GM23338 (cell line): ENCODE measurements around the gene ZFC3H1. TPM values are rescaled to one million over a fixed set of nuclear protein-coding genes. Genes with fewer than 3 reads are reported as not detected.

ENCODE experiments used
- ATAC-seq: fragments of 200-7000 bp; cut with Tn5 transposase; 3 replicates; pipeline ENCODE4 v1.9.1; 2020
- DNase-seq: peaks from one replicate; pipeline ENCODE4 v3.0.0-alpha.2; 2015; ENCODE audit warnings: low spot score
- H2AFZ ChIP-seq: fragments of 200-600 bp; sonication (generic); 2 replicates; pipeline ENCODE4 v1.8.0; 2016; ENCODE audit warnings: antibody characterized with exemption, mild to moderate bottlenecking, moderate library complexity
- H3F3A ChIP-seq: fragments of 200-600 bp; sonication (generic); replicated peaks from 2 replicates; pipeline ENCODE4 v1.8.0; 2017; ENCODE audit warnings: antibody characterized with exemption, mixed run types, low read depth
- H3K27ac ChIP-seq: fragments of 200-600 bp; sonication (generic); 2 replicates; pipeline ENCODE4 v1.6.1; 2016; ENCODE audit warnings: low read depth
- H3K27me3 ChIP-seq: fragments of 200-600 bp; sonication (generic); 2 replicates; pipeline ENCODE4 v1.8.0; 2016; ENCODE audit warnings: mild to moderate bottlenecking, mixed run types, moderate library complexity; ENCODE audit not compliant: insufficient read depth
- H3K36me3 ChIP-seq: fragments of 200-600 bp; sonication (generic); 2 replicates; pipeline ENCODE4 v1.8.0; 2016; ENCODE audit warnings: mild to moderate bottlenecking; ENCODE audit not compliant: insufficient read depth
- H3K4me1 ChIP-seq: fragments of 200-600 bp; sonication (generic); 2 replicates; pipeline ENCODE4 v1.8.0; 2016; ENCODE audit warnings: mild to moderate bottlenecking, moderate library complexity; ENCODE audit not compliant: insufficient read depth
- H3K4me2 ChIP-seq: fragments of 200-600 bp; sonication (generic); 2 replicates; pipeline ENCODE4 v1.7.1; 2017; ENCODE audit warnings: mixed run types
- H3K4me3 ChIP-seq: fragments of 200-600 bp; sonication (generic); 2 replicates; pipeline ENCODE4 v1.6.1; 2016; ENCODE audit warnings: mixed run types
- H3K79me2 ChIP-seq: fragments of 200-600 bp; sonication (generic); replicated peaks from 2 replicates; pipeline ENCODE4 v1.8.0; 2017; ENCODE audit warnings: mild to moderate bottlenecking; ENCODE audit not compliant: insufficient read depth
- H3K9me2 ChIP-seq: fragments of 200-600 bp; sonication (generic); 2 replicates; pipeline ENCODE4 v1.8.0; 2017; ENCODE audit not compliant: insufficient read depth
- H4K20me1 ChIP-seq: fragments of 200-600 bp; sonication (generic); replicated peaks from 2 replicates; pipeline ENCODE4 v1.8.0; 2017; ENCODE audit warnings: mild to moderate bottlenecking; ENCODE audit not compliant: insufficient read depth
- H3K27ac Mint-ChIP-seq: 2 replicates; pipeline ENCODE4 v1.8.0; 2020; ENCODE audit warnings: inconsistent platforms, mild to moderate bottlenecking, moderate library complexity, mixed read lengths
- H3K27me3 Mint-ChIP-seq: 3 replicates; pipeline ENCODE4 v1.8.0; 2022; ENCODE audit warnings: low read depth, mild to moderate bottlenecking, moderate library complexity, mixed read lengths, inconsistent platforms; ENCODE audit not compliant: insufficient read depth, poor library complexity
- H3K36me3 Mint-ChIP-seq: 3 replicates; pipeline ENCODE4 v1.8.0; 2021; ENCODE audit warnings: low read depth, mild to moderate bottlenecking, inconsistent platforms, moderate library complexity, mixed read lengths
- H3K4me1 Mint-ChIP-seq: 3 replicates; pipeline ENCODE4 v1.8.0; 2020; ENCODE audit warnings: mild to moderate bottlenecking, inconsistent platforms, mixed read lengths
- H3K4me3 Mint-ChIP-seq: 3 replicates; pipeline ENCODE4 v1.8.0; 2021; ENCODE audit warnings: moderate library complexity, mild to moderate bottlenecking, inconsistent platforms, mixed read lengths
- H3K9me3 Mint-ChIP-seq: 3 replicates; pipeline ENCODE4 v1.8.0; 2020; ENCODE audit warnings: moderate library complexity, mild to moderate bottlenecking, inconsistent platforms, mixed read lengths
- CREB1 ChIP-seq: fragments of 250-450 bp; sonication (Bioruptor Pico); IDR thresholded peaks from 2 replicates; pipeline ENCODE4 v1.5.0; 2020; ENCODE audit warnings: low read depth, mild to moderate bottlenecking, moderate library complexity
- CTCF ChIP-seq, 2 experiments: fragments of 200-600 bp in 1 of 2; sonication (generic) in 1 of 2; conservative IDR thresholded peaks; 2 replicates each; pipeline versions ENCODE4 v1.5.1 to v1.6.1; 2016 to 2017; ENCODE audit warnings: antibody characterized with exemption in 2 of 2, low read depth in 2 of 2, mild to moderate bottlenecking in 2 of 2, moderate library complexity in 1 of 2
- ETS1 ChIP-seq: IDR thresholded peaks from 2 replicates; pipeline ENCODE4 v1.6.1; 2016; ENCODE audit warnings: antibody characterized with exemption
- EZH2 ChIP-seq: fragments of 200-600 bp; sonication (generic); IDR thresholded peaks from one replicate; pipeline ENCODE4 v1.8.0; 2017; ENCODE audit warnings: antibody characterized with exemption, mild to moderate bottlenecking, low read depth; ENCODE audit not compliant: unreplicated experiment
- EZH2phosphoT487 ChIP-seq: fragments of 200-600 bp; sonication (generic); IDR thresholded peaks from one replicate; pipeline ENCODE4 v1.8.1; 2018; ENCODE audit warnings: antibody characterized with exemption; ENCODE audit not compliant: unreplicated experiment
- JUNB ChIP-seq: IDR thresholded peaks from one replicate; pipeline ENCODE4 v1.6.1; 2016; ENCODE audit warnings: antibody characterized with exemption; ENCODE audit not compliant: unreplicated experiment
- NANOG ChIP-seq: IDR thresholded peaks from 2 replicates; pipeline ENCODE4 v1.6.1; 2016; ENCODE audit warnings: antibody characterized with exemption, borderline replicate concordance
- POLR2AphosphoS5 ChIP-seq: IDR thresholded peaks from 2 replicates; pipeline ENCODE4 v1.6.1; 2016; ENCODE audit warnings: antibody characterized with exemption, low read depth
- REST ChIP-seq: IDR thresholded peaks from one replicate; pipeline ENCODE4 v1.6.1; 2018; ENCODE audit warnings: antibody characterized with exemption; ENCODE audit not compliant: unreplicated experiment
- STAT1 ChIP-seq: IDR thresholded peaks from one replicate; pipeline ENCODE4 v1.6.1; 2016; ENCODE audit warnings: antibody characterized with exemption; ENCODE audit not compliant: unreplicated experiment
- ZNF114 ChIP-seq: fragments of 250-450 bp; sonication (Bioruptor Pico); IDR thresholded peaks from 2 replicates; pipeline ENCODE4 v1.5.0; 2020; ENCODE audit warnings: mild to moderate bottlenecking, moderate library complexity
- ZNF331 ChIP-seq: fragments of 250-450 bp; sonication (Bioruptor Pico); IDR thresholded peaks from 2 replicates; pipeline ENCODE4 v1.5.0; 2020; ENCODE audit warnings: low read depth, mild to moderate bottlenecking, moderate library complexity
- ZNF462 ChIP-seq: fragments of 250-450 bp; sonication (Bioruptor Pico); IDR thresholded peaks from 2 replicates; pipeline ENCODE4 v1.5.0; 2020; ENCODE audit warnings: mild to moderate bottlenecking, moderate library complexity
- polyA plus RNA-seq: library from polyadenylated mRNA; unstranded; fragments of >200 nt; fragmentation: Nextera tagmentation; extraction: Ambion mirVana; gene quantifications from 2 replicates; pipeline ENCODE4 v1.2.1, GENCODE V29; 2016
- total RNA-seq: library from RNA; depleted of rRNA; stranded (reverse); fragments of >200 nt; shearing (Covaris generic); gene quantifications from 2 replicates; pipeline ENCODE4 v1.2.3, GENCODE V29; 2014

The ZFC3H1 gene
- total and polyA plus RNA-seq, 2 experiments from 2014 or later, result 30.3 to 46.2 TPM

- Histone ChIP-seq H3K36me3 (peaks cover 52% of the 10 kb centered on the region), H2AFZ (no peak overlapping the region), H3K4me2 (no peak overlapping the region), H3K4me1 (no peaks in the 10 kb centered on the region), H3K27me3 (no peaks in the 10 kb centered on the region), H3F3A (no peaks in the 10 kb centered on the region), H3K27ac (no peak overlapping the region), H3K9me2 (no peaks in the 10 kb centered on the region), H3K79me2 (no peaks in the 10 kb centered on the region), H3K4me3 (no peak overlapping the region), H4K20me1 (no peaks in the 10 kb centered on the region)
- H3K27me3 Mint-ChIP-seq, result no peaks in the 10 kb centered on the region
- no peaks in the 10 kb centered on the region for H3K4me1 Mint-ChIP-seq
- no peak overlapping the region for H3K4me3 Mint-ChIP-seq
- TF ChIP-seq NANOG (no peak), POLR2AphosphoS5 (no peak), EZH2 (no peak), JUNB (no peak), ZNF331 (CRISPR knock-in tag) (no peak), ZNF114 (CRISPR knock-in tag) (no peak), CREB1 (CRISPR knock-in tag) (no peak), CTCF (conservative IDR thresholded peaks at IDR 0.05; ENCODE audit: low read depth in 2 of 2) (no peak), REST (no peak), ZNF462 (no peak), EZH2phosphoT487 (no peak), ETS1 (no peak), STAT1 (no peak)
- DNase-seq (no peak), ATAC-seq (no peak)
- no peaks in the 10 kb centered on the region for H3K9me3 Mint-ChIP-seq
- peaks cover 59% of the 10 kb centered on the region for H3K36me3 Mint-ChIP-seq
- H3K27ac Mint-ChIP-seq, result no peak overlapping the region
These were observed 23.3 kb downstream of the ZFC3H1 start for GRCh38 chr12:71640316-71640715.
